ENCODE measurements around the gene ZNF652. TPM values are rescaled to one million over a fixed set of nuclear protein-coding genes. Genes with fewer than 3 reads are reported as not detected.
A peak's percentile ranks its signal among the peaks of the same experiment; 100 is the strongest.

Gene ZNF652
- total RNA-seq, 2 experiments from 2014 or later, result 33.7 to 34.9 TPM

- Histone ChIP-seq H3K27me3 (ENCODE audit: control insufficient read depth in 1 of 2, insufficient read depth in 2 of 2, low read length in 2 of 2) (no peaks in the 10 kb centered on the region), H3K27ac (ENCODE audit: low read depth in 1 of 2, low read length in 2 of 2) (no peak overlapping the region), H3K36me3 (ENCODE audit: insufficient read depth, low read length) (no peaks in the 10 kb centered on the region), H3K9me3 (ENCODE audit: control insufficient read depth in 1 of 2, insufficient read depth in 1 of 2, low read length in 2 of 2) (no peaks in the 10 kb centered on the region), H3K4me1 (ENCODE audit: insufficient read depth, low read length) (peaks cover 61% of the 10 kb centered on the region), H3K4me3 (ENCODE audit: low read length) (no peak overlapping the region)
- no peaks in the 10 kb centered on the region for H3K9me3 Mint-ChIP-seq
- peak overlapping the region; percentile 20 for H3K4me3 Mint-ChIP-seq
- H3K27ac Mint-ChIP-seq, result peak overlapping the region; percentile 5
- peaks cover 74% of the 10 kb centered on the region for H3K4me1 Mint-ChIP-seq (ENCODE audit: low read depth)
- H3K27me3 Mint-ChIP-seq, result no peaks in the 10 kb centered on the region
- intact Hi-C loops (cut with DNase I, micrococcal nuclease), result loop anchor here in 1 of 2 experiments (2.0 kb wide), 1 partner anchor 18 kb away; no protein-coding TSS in a partner anchor
- ATAC-seq (ENCODE audit: poor library complexity) (no peak), DNase-seq (peak in 3 of 14 experiments; percentile 28 to 45 (median 35))
- CTCF ChIA-PET, result interaction anchor here (0.8 to 1.7 kb wide), 3 partner anchors 10 to 29 kb away, joined by 4 to 7 read pairs (median 6); no protein-coding TSS in a partner anchor
- TF ChIP-seq, protein P1, sequence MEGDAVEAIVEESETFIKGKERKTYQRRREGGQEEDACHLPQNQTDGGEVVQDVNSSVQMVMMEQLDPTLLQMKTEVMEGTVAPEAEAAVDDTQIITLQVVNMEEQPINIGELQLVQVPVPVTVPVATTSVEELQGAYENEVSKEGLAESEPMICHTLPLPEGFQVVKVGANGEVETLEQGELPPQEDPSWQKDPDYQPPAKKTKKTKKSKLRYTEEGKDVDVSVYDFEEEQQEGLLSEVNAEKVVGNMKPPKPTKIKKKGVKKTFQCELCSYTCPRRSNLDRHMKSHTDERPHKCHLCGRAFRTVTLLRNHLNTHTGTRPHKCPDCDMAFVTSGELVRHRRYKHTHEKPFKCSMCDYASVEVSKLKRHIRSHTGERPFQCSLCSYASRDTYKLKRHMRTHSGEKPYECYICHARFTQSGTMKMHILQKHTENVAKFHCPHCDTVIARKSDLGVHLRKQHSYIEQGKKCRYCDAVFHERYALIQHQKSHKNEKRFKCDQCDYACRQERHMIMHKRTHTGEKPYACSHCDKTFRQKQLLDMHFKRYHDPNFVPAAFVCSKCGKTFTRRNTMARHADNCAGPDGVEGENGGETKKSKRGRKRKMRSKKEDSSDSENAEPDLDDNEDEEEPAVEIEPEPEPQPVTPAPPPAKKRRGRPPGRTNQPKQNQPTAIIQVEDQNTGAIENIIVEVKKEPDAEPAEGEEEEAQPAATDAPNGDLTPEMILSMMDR (IDR thresholded peaks at IDR 0.05), result no peak
- POLR2A ChIA-PET, result interaction anchor here (0.6 kb wide), 1 partner anchor 497 kb away, joined by 3 read pairs; no protein-coding TSS in a partner anchor
- no peaks in the 10 kb centered on the region for H3K36me3 Mint-ChIP-seq (ENCODE audit: low read depth)
Measured at GRCh38 chr17:49338883-49339282, 23.2 kb downstream of the ZNF652 start.

GRCh38 chr17:49337884-49338283, 24.2 kb downstream of the ZNF652 start:
- no peak for ATAC-seq (ENCODE audit: poor library complexity)
- intact Hi-C loops (cut with DNase I, micrococcal nuclease), result loop anchor here in 1 of 2 experiments (2.0 kb wide), 1 partner anchor 17 kb away; no protein-coding TSS in a partner anchor
- Histone ChIP-seq H3K4me3 (ENCODE audit: low read length) (no peak overlapping the region), H3K27ac (ENCODE audit: low read depth in 1 of 2, low read length in 2 of 2) (no peak overlapping the region), H3K4me1 (ENCODE audit: insufficient read depth, low read length) (peaks cover 52% of the 10 kb centered on the region), H3K36me3 (ENCODE audit: insufficient read depth, low read length) (no peaks in the 10 kb centered on the region), H3K9me3 (ENCODE audit: control insufficient read depth in 1 of 2, insufficient read depth in 1 of 2, low read length in 2 of 2) (no peaks in the 10 kb centered on the region), H3K27me3 (ENCODE audit: control insufficient read depth in 1 of 2, insufficient read depth in 2 of 2, low read length in 2 of 2) (no peaks in the 10 kb centered on the region)
- TF ChIP-seq, protein P1 (IDR thresholded peaks at IDR 0.05), result no peak
- ChIA-PET CTCF (interaction anchor here (0.6 to 1.7 kb wide), 4 partner anchors 9 to 430 kb away, joined by 3 to 7 read pairs (median 3); no protein-coding TSS in a partner anchor), POLR2A (interaction anchor here (0.7 to 1.5 kb wide), 4 partner anchors 19 to 55 kb away, joined by 3 to 7 read pairs (median 4); no protein-coding TSS in a partner anchor)
- Mint-ChIP-seq H3K4me1 (ENCODE audit: low read depth) (peaks cover 71% of the 10 kb centered on the region), H3K27ac (peak overlapping the region; percentile 15), H3K9me3 (no peaks in the 10 kb centered on the region), H3K36me3 (ENCODE audit: low read depth) (no peaks in the 10 kb centered on the region), H3K27me3 (no peaks in the 10 kb centered on the region), H3K4me3 (no peak overlapping the region)
- DNase-seq, result peak in 1 of 14 experiments; percentile 51

- POLR2A ChIA-PET, result interaction anchor here (1.2 to 1.5 kb wide), 3 partner anchors 25 to 55 kb away, joined by 3 to 4 read pairs (median 4); no protein-coding TSS in a partner anchor
- H3K4me1 ChIP-seq (ENCODE audit: insufficient read depth, low read length), result peaks cover 38% of the 10 kb centered on the region
- CTCF ChIA-PET, result interaction anchor here (0.9 kb wide), 2 partner anchors 9 to 23 kb away, joined by 3 to 4 read pairs; no protein-coding TSS in a partner anchor
- H3K27me3 ChIP-seq (ENCODE audit: control insufficient read depth in 1 of 2, insufficient read depth in 2 of 2, low read length in 2 of 2), result no peaks in the 10 kb centered on the region
- no peak for ATAC-seq (ENCODE audit: poor library complexity)
- intact Hi-C loops (cut with DNase I, micrococcal nuclease), result no loop called here
- H3K27ac Mint-ChIP-seq, result no peak overlapping the region
- no peak for DNase-seq
- H3K36me3 Mint-ChIP-seq (ENCODE audit: low read depth), result no peaks in the 10 kb centered on the region
- peaks cover 55% of the 10 kb centered on the region for H3K4me1 Mint-ChIP-seq (ENCODE audit: low read depth)
- H3K27ac ChIP-seq (ENCODE audit: low read depth in 1 of 2, low read length in 2 of 2), result no peak overlapping the region
- TF ChIP-seq, protein P1 (IDR thresholded peaks at IDR 0.05), result no peak
- H3K4me3 ChIP-seq (ENCODE audit: low read length), result no peak overlapping the region
- H3K36me3 ChIP-seq (ENCODE audit: insufficient read depth, low read length), result no peaks in the 10 kb centered on the region
- H3K9me3 ChIP-seq (ENCODE audit: control insufficient read depth in 1 of 2, insufficient read depth in 1 of 2, low read length in 2 of 2), result no peaks in the 10 kb centered on the region
- no peak overlapping the region for H3K4me3 Mint-ChIP-seq
- H3K27me3 Mint-ChIP-seq, result no peaks in the 10 kb centered on the region
- H3K9me3 Mint-ChIP-seq, result no peaks in the 10 kb centered on the region
Measured at GRCh38 chr17:49334744-49335512, 27.1 kb downstream of the ZNF652 start.
